ENCODE results near the gene FGFRL1.

The FGFRL1 gene

GRCh38 chr4:1060621-1061020 is 49.2 kb downstream of the FGFRL1 start:
- Histone ChIP-seq H3K27me3 (replicated peaks) (peaks cover 43% of the 10 kb centered on the region), H3K36me3 (replicated peaks) (no peaks in the 10 kb centered on the region), H3K4me3 (ENCODE audit: low read depth, low read length) (no peak overlapping the region), H3K27ac (no peak overlapping the region)
- TF ChIP-seq CTCF (IDR thresholded peaks at IDR 0.05; ENCODE audit: low read depth, low read length, missing control alignments) = no peak
- no peak for DNase-seq
- in situ Hi-C loops (cut with HindIII; ENCODE audit: low pct_ligation_motif_present, low sequenced_read_pairs) = no loop called here

GRCh38 chr4:1061056-1061700 is 49.8 kb downstream of the FGFRL1 start:
- in situ Hi-C loops (cut with HindIII; ENCODE audit: low pct_ligation_motif_present, low sequenced_read_pairs) = no loop called here
- Histone ChIP-seq H3K27ac (no peak overlapping the region), H3K27me3 (replicated peaks) (peaks cover 38% of the 10 kb centered on the region), H3K4me3 (ENCODE audit: low read depth, low read length) (no peak overlapping the region), H3K36me3 (replicated peaks) (no peaks in the 10 kb centered on the region)
- no peak for TF ChIP-seq CTCF (IDR thresholded peaks at IDR 0.05; ENCODE audit: low read depth, low read length, missing control alignments)
- DNase-seq = no peak

- no peak overlapping the region for H3K27ac ChIP-seq
- H3K27me3 ChIP-seq (replicated peaks) = peaks cover 37% of the 10 kb centered on the region
- H3K4me3 ChIP-seq (ENCODE audit: low read depth, low read length) = no peak overlapping the region
- no peak for DNase-seq
- no peak for TF ChIP-seq CTCF (IDR thresholded peaks at IDR 0.05; ENCODE audit: low read depth, low read length, missing control alignments)
- no peaks in the 10 kb centered on the region for H3K36me3 ChIP-seq (replicated peaks)
- in situ Hi-C loops (cut with HindIII; ENCODE audit: low pct_ligation_motif_present, low sequenced_read_pairs) = no loop called here
Measured at GRCh38 chr4:1061760-1062159, 50.3 kb downstream of the FGFRL1 start.

GRCh38 chr4:1062419-1062818 is 51.0 kb downstream of the FGFRL1 start:
- H3K27ac ChIP-seq = no peak overlapping the region
- no peak overlapping the region for H3K4me3 ChIP-seq (ENCODE audit: low read depth, low read length)
- no peaks in the 10 kb centered on the region for H3K36me3 ChIP-seq (replicated peaks)
- in situ Hi-C loops (cut with HindIII; ENCODE audit: low pct_ligation_motif_present, low sequenced_read_pairs) = no loop called here
- peaks cover 35% of the 10 kb centered on the region for H3K27me3 ChIP-seq (replicated peaks)
- TF ChIP-seq CTCF (IDR thresholded peaks at IDR 0.05; ENCODE audit: low read depth, low read length, missing control alignments) = no peak
- no peak for DNase-seq

- H3K27ac ChIP-seq = no peak overlapping the region
- no peak overlapping the region for H3K4me3 ChIP-seq (ENCODE audit: low read depth, low read length)
- H3K36me3 ChIP-seq (replicated peaks) = no peaks in the 10 kb centered on the region
- TF ChIP-seq CTCF (IDR thresholded peaks at IDR 0.05; ENCODE audit: low read depth, low read length, missing control alignments) = no peak
- in situ Hi-C loops (cut with HindIII; ENCODE audit: low pct_ligation_motif_present, low sequenced_read_pairs) = no loop called here
- no peak for DNase-seq
- H3K27me3 ChIP-seq (replicated peaks) = peaks cover 23% of the 10 kb centered on the region
Measured at GRCh38 chr4:1065732-1066131, 54.3 kb downstream of the FGFRL1 start.

DNA sequence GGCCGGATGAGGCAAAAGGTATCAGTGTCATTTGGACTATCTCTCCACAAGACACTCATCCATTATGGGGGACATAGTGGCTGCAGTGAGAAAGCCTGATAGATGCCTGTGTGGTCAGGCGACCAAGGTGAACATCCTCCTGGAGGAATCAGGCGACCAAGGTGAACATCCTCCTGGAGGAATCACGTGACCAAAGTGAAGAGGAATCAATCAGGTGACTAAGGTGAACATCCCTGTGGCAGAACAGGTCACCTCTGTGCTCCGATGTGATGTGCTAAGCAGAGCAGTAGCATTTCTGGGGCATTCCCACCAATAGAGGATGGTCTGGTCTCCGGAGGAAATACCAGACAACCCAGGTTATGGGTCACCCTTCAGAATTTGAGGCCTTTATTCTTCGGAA is 58.0 kb downstream of the FGFRL1 start:
- in situ Hi-C loops (cut with HindIII; ENCODE audit: low pct_ligation_motif_present, low sequenced_read_pairs) = no loop called here
- no peak for DNase-seq
- no peak overlapping the region for H3K27ac ChIP-seq
- H3K36me3 ChIP-seq (replicated peaks) = no peaks in the 10 kb centered on the region
- no peak for TF ChIP-seq CTCF (IDR thresholded peaks at IDR 0.05; ENCODE audit: low read depth, low read length, missing control alignments)
- peaks cover 6% of the 10 kb centered on the region for H3K27me3 ChIP-seq (replicated peaks)
- no peak overlapping the region for H3K4me3 ChIP-seq (ENCODE audit: low read depth, low read length)

Measured in brain microvascular endothelial cell (primary cell).